ENCODE data around the gene KCNAB3. TPM values are rescaled to one million over a fixed set of nuclear protein-coding genes. Genes with fewer than 3 reads are reported as not detected.

The KCNAB3 gene
- polyA plus RNA-seq, 3 donors: 11.7 TPM; not detected in 2

- intact Hi-C loops (cut with micrococcal nuclease): no loop called here
- H3K9ac ChIP-seq (ENCODE audit: insufficient read depth, low read length, poor library complexity, severe bottlenecking): peak overlapping the region; percentile 74
- H2AFZ ChIP-seq (ENCODE audit: insufficient read depth, low read depth, low read length, poor library complexity, severe bottlenecking): peak overlapping the region; percentile 69
- H3K36me3 ChIP-seq (replicated peaks in 1 of 2; ENCODE audit: control insufficient read depth in 1 of 2, insufficient read depth in 2 of 2, low read length in 2 of 2): peaks cover 11 to 19% of the 10 kb centered on the region in 2 donors
- peaks cover 15 to 22% of the 10 kb centered on the region in 2 donors for H3K36me3 Mint-ChIP-seq
- DNase-seq: no peak
- H3K9me3 ChIP-seq (replicated peaks in 1 of 2; ENCODE audit: control insufficient read depth in 1 of 2, insufficient read depth in 1 of 2, low read length in 2 of 2): no peaks in the 10 kb centered on the region
- H3K4me1 Mint-ChIP-seq: peaks cover 7% of the 10 kb centered on the region
- H3K27ac ChIP-seq (ENCODE audit: low read depth in 1 of 2, low read length in 2 of 2): peak overlapping the region; percentile 37 to 82
- H3K79me2 ChIP-seq (ENCODE audit: insufficient read depth, low read length): peaks cover 86% of the 10 kb centered on the region
- WGBS (ENCODE audit: insufficient coverage): 0% methylated on average over 12 of the region's 30 CpGs
- H3K4me2 ChIP-seq (replicated peaks; ENCODE audit: extremely low read depth, low read length, poor library complexity, severe bottlenecking): peak overlapping the region; percentile 99
- H3K27ac Mint-ChIP-seq: peak overlapping the region in 1 of 7 donors; percentile 95
- no peaks in the 10 kb centered on the region for H3K9me3 Mint-ChIP-seq
- H3K27me3 Mint-ChIP-seq (ENCODE audit: low read depth in 3 of 3): peaks cover 0 to 1% (median 1%) of the 10 kb centered on the region in 3 donors
- H3K4me3 ChIP-seq (replicated peaks in 1 of 3; ENCODE audit: low read depth in 2 of 3, low read length in 3 of 3): peak overlapping the region; percentile 48 to 98 (median 89)
- no peaks in the 10 kb centered on the region for H3K27me3 ChIP-seq (ENCODE audit: control insufficient read depth in 2 of 2, insufficient read depth in 2 of 2, low read length in 2 of 2)
- peaks cover 13% of the 10 kb centered on the region for H4K20me1 ChIP-seq (ENCODE audit: insufficient read depth, low read length)
- peaks cover 66 to 74% of the 10 kb centered on the region in 2 donors for H3K4me1 ChIP-seq (ENCODE audit: control insufficient read depth in 1 of 2, insufficient read depth in 2 of 2, low read length in 2 of 2)
- TF ChIP-seq, protein P1, sequence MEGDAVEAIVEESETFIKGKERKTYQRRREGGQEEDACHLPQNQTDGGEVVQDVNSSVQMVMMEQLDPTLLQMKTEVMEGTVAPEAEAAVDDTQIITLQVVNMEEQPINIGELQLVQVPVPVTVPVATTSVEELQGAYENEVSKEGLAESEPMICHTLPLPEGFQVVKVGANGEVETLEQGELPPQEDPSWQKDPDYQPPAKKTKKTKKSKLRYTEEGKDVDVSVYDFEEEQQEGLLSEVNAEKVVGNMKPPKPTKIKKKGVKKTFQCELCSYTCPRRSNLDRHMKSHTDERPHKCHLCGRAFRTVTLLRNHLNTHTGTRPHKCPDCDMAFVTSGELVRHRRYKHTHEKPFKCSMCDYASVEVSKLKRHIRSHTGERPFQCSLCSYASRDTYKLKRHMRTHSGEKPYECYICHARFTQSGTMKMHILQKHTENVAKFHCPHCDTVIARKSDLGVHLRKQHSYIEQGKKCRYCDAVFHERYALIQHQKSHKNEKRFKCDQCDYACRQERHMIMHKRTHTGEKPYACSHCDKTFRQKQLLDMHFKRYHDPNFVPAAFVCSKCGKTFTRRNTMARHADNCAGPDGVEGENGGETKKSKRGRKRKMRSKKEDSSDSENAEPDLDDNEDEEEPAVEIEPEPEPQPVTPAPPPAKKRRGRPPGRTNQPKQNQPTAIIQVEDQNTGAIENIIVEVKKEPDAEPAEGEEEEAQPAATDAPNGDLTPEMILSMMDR (IDR thresholded peaks at IDR 0.05): no peak
- H3K4me3 Mint-ChIP-seq: no peak overlapping the region
Observed at GRCh38 chr17:7886227-7887037, 43.2 kb downstream of the KCNAB3 start.

DNA sequence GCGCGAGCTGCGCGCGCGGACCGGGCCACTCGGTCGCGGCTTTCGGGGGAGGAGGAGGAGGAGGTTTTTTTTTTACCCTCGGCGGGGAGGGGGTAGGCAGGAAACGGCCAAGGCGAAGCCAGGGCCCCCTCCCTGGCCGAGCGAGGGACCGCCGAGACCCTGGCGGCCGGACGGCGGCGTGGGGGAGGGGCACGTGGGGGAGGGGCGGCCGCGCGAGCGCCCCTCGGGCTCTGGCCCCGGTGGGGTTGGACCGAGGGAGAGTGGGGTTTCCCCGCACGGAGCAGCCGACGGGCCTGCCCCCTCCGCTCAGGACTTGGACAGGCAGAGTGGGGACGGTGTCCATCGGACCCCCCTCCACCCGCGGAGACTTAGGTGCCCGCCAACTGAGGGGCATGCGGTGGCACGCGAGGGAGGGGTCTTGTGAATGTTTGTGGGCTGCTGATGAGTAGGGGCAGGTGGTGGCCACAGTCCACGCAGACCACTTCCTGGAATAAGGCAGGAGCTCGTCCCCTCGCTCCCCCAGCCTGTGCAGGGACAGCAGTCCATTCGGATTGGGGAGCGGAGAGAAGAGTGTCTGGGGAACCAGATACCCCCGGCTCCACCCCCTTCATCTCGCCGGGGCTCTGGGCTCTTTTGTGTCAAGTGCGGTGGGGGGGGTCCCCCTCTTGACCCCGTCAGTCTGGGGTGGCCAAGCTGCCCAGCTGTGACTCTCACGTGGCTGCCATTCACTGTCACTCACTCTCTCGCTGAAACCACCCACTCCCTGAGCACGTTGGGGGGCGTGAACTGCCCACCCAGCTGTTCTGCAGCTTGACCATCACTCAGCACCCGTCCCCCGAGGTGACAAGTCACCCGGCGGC is 44.1 kb downstream of the KCNAB3 start:
- Mint-ChIP-seq H3K27me3 (ENCODE audit: low read depth in 3 of 3) (peaks cover 0 to 1% (median 0%) of the 10 kb centered on the region in 3 donors), H3K27ac (peak overlapping the region in 2 of 7 donors; percentile 74 to 95), H3K36me3 (peaks cover 7 to 14% of the 10 kb centered on the region in 2 donors), H3K4me3 (peak overlapping the region in 1 of 2 donors; percentile 74), H3K9me3 (no peaks in the 10 kb centered on the region), H3K4me1 (peaks cover 5% of the 10 kb centered on the region)
- Histone ChIP-seq H2AFZ (ENCODE audit: insufficient read depth, low read depth, low read length, poor library complexity, severe bottlenecking) (peak overlapping the region; percentile 69), H3K9ac (ENCODE audit: insufficient read depth, low read length, poor library complexity, severe bottlenecking) (peak overlapping the region; percentile 74), H3K9me3 (replicated peaks in 1 of 2; ENCODE audit: control insufficient read depth in 1 of 2, insufficient read depth in 1 of 2, low read length in 2 of 2) (no peaks in the 10 kb centered on the region), H3K4me3 (replicated peaks in 1 of 3; ENCODE audit: low read depth in 2 of 3, low read length in 3 of 3) (peak overlapping the region; percentile 48 to 98 (median 89)), H4K20me1 (ENCODE audit: insufficient read depth, low read length) (peaks cover 13% of the 10 kb centered on the region), H3K4me2 (replicated peaks; ENCODE audit: extremely low read depth, low read length, poor library complexity, severe bottlenecking) (peak overlapping the region; percentile 99), H3K79me2 (ENCODE audit: insufficient read depth, low read length) (peaks cover 82% of the 10 kb centered on the region), H3K27me3 (ENCODE audit: control insufficient read depth in 2 of 2, insufficient read depth in 2 of 2, low read length in 2 of 2) (no peaks in the 10 kb centered on the region), H3K36me3 (replicated peaks in 1 of 2; ENCODE audit: control insufficient read depth in 1 of 2, insufficient read depth in 2 of 2, low read length in 2 of 2) (peaks cover 3 to 10% of the 10 kb centered on the region in 2 donors), H3K4me1 (ENCODE audit: control insufficient read depth in 1 of 2, insufficient read depth in 2 of 2, low read length in 2 of 2) (peaks cover 72 to 80% of the 10 kb centered on the region in 2 donors), H3K27ac (ENCODE audit: low read depth in 1 of 2, low read length in 2 of 2) (peak overlapping the region; percentile 37 to 82)
- TF ChIP-seq, protein P1 (IDR thresholded peaks at IDR 0.05): no peak
- under 1% methylated on average over 47 of the region's 64 CpGs for WGBS (ENCODE audit: insufficient coverage)
- DNase-seq: peak; percentile 17 to 43 (median 35)
- intact Hi-C loops (cut with micrococcal nuclease): no loop called here

Measured in CD14-positive monocyte (primary cell).